Stomach (tissue), 4 donors: ENCODE results near the gene PLEKHJ1.

ENCODE experiments used
- POLR2AphosphoS5 ChIP-seq, 3 donors: sonication (generic); formaldehyde crosslinking; IDR thresholded peaks; one replicate each; pipeline ENCODE4 v1.6.1; 2016; ENCODE audit warnings: antibody characterized with exemption in 3 of 3
- TF ChIP-seq, protein P1 (sequence below), 7 experiments: fragments of 450-650 bp in 4 of 7; fragments of 200-600 bp in 3 of 7; sonication (generic) in 3 of 7; IDR thresholded peaks; one replicate each; pipeline ENCODE4 v1.5.1; 2016 to 2019; ENCODE audit warnings: antibody characterized with exemption in 7 of 7, control low read depth in 2 of 7, mild to moderate bottlenecking in 1 of 7

DNA sequence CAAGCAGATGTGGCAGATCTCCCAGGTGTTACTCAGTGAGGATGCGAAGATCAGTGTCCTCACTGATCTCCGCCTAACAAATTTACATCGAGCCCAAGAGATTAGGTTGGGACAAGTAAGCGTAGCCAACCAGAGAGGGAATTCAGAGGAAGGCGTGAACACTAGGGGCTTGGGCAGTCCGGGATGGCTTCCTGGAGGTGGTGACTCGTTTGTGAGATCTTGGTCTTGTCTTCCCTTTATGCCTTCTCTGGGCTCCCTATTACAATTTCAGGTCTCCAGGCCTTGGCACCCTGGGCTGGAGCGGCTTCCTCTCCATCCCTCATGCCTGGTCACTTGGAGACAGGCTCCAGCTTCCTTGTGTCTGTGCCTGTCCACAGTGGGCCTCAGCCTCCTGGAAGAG, 6.7 kb upstream of the PLEKHJ1 start:
- no peak for TF ChIP-seq POLR2AphosphoS5 (IDR thresholded peaks at IDR 0.05)
- TF ChIP-seq, protein P1, sequence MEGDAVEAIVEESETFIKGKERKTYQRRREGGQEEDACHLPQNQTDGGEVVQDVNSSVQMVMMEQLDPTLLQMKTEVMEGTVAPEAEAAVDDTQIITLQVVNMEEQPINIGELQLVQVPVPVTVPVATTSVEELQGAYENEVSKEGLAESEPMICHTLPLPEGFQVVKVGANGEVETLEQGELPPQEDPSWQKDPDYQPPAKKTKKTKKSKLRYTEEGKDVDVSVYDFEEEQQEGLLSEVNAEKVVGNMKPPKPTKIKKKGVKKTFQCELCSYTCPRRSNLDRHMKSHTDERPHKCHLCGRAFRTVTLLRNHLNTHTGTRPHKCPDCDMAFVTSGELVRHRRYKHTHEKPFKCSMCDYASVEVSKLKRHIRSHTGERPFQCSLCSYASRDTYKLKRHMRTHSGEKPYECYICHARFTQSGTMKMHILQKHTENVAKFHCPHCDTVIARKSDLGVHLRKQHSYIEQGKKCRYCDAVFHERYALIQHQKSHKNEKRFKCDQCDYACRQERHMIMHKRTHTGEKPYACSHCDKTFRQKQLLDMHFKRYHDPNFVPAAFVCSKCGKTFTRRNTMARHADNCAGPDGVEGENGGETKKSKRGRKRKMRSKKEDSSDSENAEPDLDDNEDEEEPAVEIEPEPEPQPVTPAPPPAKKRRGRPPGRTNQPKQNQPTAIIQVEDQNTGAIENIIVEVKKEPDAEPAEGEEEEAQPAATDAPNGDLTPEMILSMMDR (IDR thresholded peaks at IDR 0.05) = no peak
